Left cardiac atrium (tissue), 4 donors: ENCODE results near the gene ASPHD2. TPM values are rescaled to one million over a fixed set of nuclear protein-coding genes. Genes with fewer than 3 reads are reported as not detected.

Experiments
- ATAC-seq, 2 donors: fragments of 200-7000 bp; cut with Tn5 transposase; one replicate each; pipeline ENCODE4 v1.9.1; 2020; ENCODE audit warnings: mild to moderate bottlenecking in 2 of 2, moderate library complexity in 2 of 2
- DNase-seq: peaks from one replicate; pipeline ENCODE4 v3.0.0-alpha.2; 2020
- intact Hi-C, 2 donors: fragments of 100-400 bp; cut with DNase I; formaldehyde crosslinking; loops; one replicate each; pipeline versions ENCODE4 v1.14.1 to v1.15.1; 2022 to 2023
- total RNA-seq, 2 donors: library from RNA; stranded (reverse); fragmentation: NEBNext Ultra II Directional; extraction: Animal tissue kit (Norgen Biotek cat#: 25700); gene quantifications; one replicate each; pipeline ENCODE4 v1.2.1, GENCODE V29; 2021
- donor health status: DM: no; HTN: yes; CAD: no.
- donor health status: DM: no; HTN: yes; CAD: no; lungs with severe emphysema.
- donor health status: DM: yes; HTN: yes; CAD: no.
- donor health status: Dilated cardiomyopathy.

ASPHD2 gene
- total RNA-seq, 2 donors from 2014 or later: 0.18 to 0.31 TPM

DNA sequence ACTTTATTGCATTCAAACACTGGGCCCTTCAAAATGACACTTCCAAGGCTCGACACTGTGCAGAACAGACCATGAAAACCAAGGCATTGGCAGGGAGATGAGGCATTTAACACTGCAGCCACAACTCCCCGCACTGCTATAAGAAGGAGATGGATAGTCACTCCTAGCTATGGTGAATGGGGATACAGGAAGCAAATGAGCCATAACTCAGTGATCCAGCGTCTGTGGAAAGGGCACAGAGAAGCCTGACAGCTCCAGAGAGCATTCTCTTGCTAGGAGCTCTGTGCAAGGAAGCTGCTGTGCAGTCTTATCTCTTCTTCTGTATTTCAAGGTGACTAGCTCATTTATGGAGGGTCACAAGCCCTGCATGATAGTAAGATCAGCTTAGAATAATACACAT lies 33.6 kb downstream of the ASPHD2 start:
- intact Hi-C loops: loop anchor here in 1 of 2 donors (5.0 kb wide), 1 partner anchor 65 kb away; no protein-coding TSS in a partner anchor
- DNase-seq: no peak
- no peak for ATAC-seq

DNA sequence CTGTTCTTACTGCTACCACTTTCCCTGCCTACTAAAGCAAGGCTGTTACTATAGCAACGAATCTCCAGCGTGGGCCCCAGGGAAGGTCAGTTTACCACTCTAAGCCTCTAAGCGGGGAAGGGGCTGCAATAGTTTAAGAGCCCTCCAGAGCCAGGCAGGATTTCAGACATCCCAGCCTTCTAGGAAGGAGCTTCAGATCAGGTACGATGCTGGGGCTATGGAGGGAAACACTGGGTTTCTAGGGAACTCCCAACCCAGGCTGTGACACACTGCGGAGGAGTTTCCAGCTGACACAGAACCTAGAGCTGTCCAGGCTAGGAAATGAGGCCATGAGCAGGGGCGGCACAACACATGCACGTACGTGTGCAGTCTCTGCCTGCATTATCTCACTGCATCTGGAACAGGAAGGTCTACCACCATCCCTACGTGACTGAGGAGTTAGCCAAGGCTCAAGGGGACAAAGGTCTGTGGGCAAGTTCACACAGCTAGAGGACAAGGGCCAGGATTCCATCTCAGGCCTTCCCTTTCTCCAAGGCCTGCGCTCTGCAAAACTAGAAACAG lies 34.1 kb downstream of the ASPHD2 start:
- DNase-seq (no peak), ATAC-seq (no peak)
- intact Hi-C loops: loop anchor here in 1 of 2 donors (5.0 kb wide), 1 partner anchor 66 kb away; no protein-coding TSS in a partner anchor

DNA sequence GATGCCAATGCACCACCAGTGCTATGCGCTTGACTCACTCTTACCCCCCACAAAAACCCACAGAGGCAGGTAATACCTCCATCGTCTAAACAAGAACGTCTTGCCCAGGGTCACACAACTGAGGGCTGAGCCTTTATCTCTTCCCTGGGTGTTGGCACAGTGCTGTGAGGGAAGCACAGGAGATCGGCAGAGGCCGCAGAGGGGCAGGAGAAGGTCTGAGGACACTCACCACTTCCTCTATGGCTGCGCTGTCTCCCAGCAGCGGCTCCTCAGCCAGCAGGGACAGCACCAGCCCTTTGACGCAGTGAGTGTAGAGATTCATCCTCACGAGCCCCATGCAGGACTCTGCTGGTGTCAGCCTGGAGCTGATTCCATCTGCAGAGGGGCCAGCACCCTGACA lies 34.6 kb downstream of the ASPHD2 start:
- intact Hi-C loops: loop anchor here in 1 of 2 donors (5.0 kb wide), 1 partner anchor 66 kb away; no protein-coding TSS in a partner anchor
- ATAC-seq (no peak), DNase-seq (no peak)

DNA sequence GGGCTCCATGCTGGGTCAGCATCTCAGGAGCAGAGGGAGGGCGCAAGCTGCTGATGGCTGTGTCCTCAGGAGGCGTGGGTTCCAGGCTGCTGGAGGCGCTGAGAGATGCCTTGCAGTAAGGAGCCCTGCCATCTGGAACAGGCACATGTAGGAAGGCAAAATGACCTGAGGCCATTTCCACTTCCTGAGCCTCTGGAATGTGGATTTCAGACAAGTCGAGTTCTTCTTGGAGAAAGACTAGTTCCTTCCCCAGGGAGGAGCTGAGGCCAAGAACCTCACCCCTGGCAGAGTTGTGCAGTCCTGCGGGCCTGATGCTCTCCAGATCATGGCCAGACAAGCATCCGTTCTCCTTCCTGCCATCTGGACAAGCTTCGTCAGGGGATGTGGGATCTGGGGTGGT lies 35.3 kb downstream of the ASPHD2 start:
- no peak for DNase-seq
- ATAC-seq: peak; percentile 38 to 67
- intact Hi-C loops: loop anchor here in 1 of 2 donors (5.0 kb wide), 1 partner anchor 67 kb away; no protein-coding TSS in a partner anchor

DNA sequence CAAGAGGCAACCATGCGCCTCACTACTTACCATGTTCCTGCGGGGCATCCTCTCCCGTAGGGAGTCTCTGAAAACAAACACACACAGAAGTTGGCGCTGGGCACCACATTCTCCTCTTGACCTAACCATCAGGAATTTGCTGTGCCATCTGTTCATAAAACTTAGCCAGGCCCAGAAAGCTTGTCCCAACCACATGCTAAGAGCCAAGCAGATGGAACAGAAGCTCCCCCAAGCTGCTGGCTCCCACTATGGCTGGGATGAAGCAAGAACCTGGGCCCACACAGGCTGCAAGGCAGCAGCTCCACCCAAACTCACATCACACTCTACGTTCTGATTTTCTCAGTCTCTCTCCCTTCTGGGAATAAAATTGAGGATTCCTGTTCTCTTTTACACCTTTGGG lies 37.1 kb downstream of the ASPHD2 start:
- DNase-seq (no peak), ATAC-seq (no peak)
- intact Hi-C loops: no loop called here

DNA sequence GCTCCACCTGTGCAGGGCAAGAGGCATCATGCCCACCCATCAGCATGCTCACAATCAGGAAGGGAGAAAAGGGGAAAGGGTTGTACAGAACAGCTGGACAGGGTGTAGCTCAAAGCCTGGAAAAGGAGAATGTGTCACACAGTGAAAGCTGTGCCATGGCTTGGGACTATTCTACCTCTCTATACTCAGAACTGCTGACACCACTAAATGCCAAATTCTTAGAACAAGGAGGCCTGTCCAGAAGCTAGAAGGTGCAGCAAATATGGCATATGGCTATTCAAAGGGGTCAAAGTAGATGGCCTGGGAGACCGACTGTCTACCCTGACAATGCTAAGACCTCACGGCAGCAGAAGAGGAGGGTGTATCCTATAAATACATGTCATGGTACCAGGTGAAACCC lies 41.7 kb downstream of the ASPHD2 start:
- ATAC-seq (no peak), DNase-seq (no peak)
- intact Hi-C loops: no loop called here

DNA sequence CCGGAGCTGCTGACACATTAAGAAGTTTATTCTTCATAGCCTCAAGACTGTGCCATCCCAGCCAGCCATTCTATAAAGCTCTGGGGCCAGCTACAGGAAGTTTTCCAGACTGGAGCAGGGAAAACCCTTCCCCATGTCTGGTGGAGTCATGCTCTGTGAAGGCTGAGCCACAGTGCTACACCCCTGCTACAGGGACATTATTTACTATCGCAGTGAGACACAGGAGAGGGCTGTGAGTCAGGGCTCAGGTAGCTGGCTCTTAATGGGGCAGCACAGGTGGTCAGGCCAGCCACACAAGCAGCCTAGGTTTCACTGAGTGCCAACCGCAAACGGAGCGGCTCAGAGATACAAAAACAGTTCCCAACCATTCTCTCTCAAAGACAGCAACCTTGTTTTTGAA lies 42.5 kb downstream of the ASPHD2 start:
- intact Hi-C loops: no loop called here
- ATAC-seq (peak in 1 of 2 donors; percentile 45), DNase-seq (no peak)

DNA sequence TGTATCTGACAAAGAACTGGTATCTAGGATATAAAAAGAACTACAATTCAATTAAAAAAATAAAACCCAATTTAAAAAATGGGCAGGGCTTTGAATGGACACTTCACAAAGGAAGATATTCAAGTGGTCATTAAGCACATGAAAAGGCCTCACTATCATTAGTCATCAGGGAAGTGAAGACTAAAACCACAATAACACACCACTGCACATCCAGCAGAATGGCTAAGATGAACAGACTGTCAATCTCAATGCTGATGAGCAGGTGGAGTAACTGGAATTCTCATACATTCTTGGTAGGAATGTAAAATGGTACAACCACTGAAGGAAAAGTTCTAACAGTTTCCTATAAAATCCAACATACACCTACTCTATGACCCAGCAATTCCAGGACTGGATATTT lies 45.6 kb downstream of the ASPHD2 start:
- intact Hi-C loops: no loop called here
- ATAC-seq: no peak
- DNase-seq: no peak

DNA sequence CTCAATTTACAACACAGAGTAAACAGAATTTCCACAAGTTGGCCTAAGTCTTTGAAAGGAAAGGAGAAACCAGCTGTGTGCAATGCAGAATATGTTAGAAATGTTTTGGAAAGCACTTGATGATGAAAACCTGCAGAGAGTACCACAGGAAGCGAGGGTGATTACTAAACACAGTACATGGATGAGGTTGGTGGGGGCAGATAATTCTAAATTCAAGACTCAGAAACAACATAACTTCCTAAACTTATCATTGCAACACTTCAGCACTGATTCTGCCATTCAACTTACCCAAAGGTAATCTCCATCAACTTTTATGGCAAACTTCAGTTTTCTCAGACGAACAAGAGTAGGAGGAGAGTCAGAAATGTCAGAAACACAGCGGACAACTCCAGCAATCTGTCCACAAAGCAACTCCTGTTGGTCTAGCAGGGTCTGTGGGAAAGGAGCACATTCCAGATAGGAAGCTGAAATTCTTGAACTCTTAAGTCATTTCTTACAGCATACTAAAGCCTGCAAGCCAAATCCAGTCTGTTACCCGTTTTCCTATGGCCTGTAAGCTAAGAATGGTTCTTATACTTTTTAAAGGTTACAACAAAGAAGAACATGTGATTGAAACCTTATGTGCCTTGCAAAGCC lies 47.8 kb downstream of the ASPHD2 start:
- intact Hi-C loops: no loop called here
- DNase-seq (no peak), ATAC-seq (no peak)

DNA sequence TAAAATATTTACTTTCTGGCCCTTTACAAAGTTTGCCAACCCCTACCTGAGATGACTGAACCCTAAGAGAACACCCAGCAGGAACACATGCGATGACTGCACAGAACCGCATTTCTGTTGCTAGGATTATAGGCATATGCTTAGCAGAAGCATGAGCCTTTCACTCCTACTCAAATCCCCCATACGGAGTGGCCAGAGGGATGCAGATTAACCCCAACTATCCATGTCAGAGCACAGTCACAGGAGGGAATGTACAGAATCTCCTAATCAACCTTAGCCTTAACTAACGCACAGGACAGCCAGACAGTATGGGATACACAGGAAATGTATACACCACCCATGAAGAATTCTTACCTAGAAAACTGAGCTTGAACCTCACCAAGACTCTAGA lies 48.3 kb downstream of the ASPHD2 start:
- intact Hi-C loops: no loop called here
- DNase-seq: no peak
- ATAC-seq: no peak

DNA sequence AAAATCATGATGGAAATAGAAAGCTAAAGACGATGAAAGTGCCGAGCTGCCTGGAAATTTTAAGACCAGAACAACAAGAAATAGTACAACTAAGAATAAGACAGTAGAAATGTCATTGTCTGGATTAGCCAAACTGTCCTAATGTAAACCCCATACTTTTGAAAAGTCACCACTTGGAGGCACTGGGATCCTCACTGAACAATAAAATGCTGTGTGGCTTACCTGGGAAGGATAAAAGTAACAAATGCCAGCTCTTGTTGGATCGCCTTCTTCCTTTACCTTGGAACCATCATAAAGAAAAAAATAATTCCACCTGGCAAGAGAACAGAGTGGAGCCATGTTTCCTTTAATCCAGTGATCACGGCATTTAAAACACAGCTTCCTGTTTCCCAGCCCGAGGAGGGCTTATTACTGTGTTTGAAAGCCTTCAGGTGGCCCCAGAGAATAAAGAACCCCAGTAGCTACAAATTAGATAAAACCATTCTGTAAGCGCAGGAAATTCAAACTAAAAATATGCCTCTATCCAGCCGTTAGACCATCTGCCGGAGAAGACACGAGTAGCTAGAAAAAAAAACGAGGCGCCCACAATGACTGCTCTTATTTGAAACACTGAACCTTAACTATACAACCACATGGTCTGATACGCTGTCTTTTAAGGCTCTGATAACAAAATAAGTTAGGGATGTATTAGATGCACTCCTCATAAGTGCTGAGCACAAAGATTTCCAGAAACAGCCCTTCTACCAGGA lies 50.2 kb downstream of the ASPHD2 start:
- DNase-seq (no peak), ATAC-seq (no peak)
- intact Hi-C loops: no loop called here

DNA sequence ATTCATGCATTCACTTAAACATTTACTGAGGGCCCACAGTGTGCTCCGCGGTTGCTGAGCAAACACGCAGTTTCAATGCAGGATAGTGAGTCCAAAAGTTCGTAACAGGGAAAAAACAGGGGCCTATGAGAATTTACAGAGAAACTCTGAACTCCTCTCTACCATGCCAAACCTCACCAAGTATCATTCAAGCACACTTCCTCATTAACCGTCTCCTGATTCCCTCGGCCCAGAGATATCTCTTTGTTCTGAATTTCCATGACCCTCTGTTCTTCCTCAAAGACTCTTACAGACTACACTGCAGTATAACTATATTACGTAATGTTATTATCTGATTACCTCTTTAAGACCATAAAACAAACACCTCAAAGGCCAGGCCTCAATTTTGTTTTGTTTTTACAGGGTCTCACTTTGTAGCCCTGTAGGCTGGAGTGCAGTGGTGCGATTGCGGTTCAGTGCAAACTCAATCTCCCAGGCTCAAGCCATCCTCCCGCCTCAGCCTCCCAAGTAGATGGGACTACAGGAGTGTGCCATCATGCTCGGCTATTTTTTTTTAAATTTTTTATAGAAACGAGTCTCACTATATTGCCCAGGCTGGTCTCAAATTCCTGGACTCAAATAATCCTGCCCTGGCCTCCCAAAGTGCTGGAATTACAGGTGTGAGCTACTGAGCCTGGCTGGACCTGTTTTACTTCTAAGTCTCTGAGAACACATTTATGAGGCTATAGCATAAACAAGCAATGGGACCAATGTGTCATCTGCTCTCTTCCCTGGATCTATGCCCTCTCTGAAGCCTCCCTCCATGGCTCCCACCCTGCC lies 50.9 kb downstream of the ASPHD2 start:
- ATAC-seq: no peak
- DNase-seq: no peak
- intact Hi-C loops: no loop called here

DNA sequence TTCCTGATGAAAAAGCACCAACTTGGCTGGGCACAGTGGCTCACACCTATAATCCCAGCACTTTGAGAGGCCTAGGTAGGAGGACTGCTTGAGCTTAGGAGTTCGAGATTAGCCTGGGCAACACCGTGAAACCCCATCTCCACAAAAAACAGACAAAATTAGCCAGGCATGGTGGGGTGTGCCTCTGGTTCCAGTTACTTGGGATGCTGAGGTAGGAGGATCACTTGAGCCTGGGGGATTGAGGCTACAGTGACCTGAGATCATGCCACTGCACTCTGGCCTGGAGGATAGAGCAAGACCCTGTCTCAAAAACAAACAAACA lies 51.5 kb downstream of the ASPHD2 start:
- intact Hi-C loops: no loop called here
- ATAC-seq (no peak), DNase-seq (no peak)

DNA sequence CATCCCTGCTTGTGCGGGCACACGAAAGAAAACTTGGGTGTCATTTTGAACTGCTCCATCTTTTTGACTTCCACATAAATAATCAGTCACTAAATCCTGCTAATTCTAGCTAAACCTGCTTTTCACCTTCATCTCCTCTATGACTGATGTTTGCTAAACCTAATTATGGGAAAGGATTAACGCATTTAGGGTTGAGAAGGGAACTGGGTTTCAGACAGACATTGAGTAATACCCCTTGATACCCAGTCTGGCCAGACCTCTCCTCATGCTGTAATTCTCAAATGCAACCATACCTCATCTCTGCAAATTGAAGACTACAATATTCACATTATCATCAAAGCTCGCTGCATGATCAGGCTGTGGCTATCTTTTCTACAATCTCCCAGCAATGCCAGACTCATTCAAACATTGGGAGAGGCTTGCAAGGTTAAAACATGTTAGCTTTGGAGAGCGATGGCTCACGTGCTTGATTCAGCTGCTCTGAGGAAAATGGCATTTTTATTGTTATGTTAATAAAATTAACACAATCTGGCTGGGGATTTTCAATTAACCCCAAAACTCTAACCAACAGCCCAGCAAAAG lies 52.1 kb downstream of the ASPHD2 start:
- DNase-seq (no peak), ATAC-seq (no peak)
- intact Hi-C loops: no loop called here

DNA sequence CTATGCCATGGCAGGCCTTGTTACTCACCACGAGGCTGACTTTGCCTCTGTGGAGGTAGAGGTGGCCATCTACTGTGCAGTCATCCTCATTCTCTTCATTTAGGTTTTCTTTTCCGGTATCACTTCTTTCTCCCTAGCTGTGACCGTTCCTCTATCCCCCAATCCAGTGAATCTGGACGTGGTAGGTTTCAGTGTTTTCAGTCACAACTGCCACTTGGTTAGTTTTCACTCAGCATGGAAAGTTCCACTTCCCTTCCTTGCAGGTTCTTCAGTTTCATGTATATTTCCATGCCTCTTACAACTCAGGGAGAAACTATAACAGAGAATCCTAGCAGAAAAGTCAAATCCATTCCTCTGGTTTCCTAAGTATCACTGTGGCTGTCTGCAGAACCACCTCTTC lies 52.6 kb downstream of the ASPHD2 start:
- DNase-seq: no peak
- intact Hi-C loops: no loop called here
- no peak for ATAC-seq

DNA sequence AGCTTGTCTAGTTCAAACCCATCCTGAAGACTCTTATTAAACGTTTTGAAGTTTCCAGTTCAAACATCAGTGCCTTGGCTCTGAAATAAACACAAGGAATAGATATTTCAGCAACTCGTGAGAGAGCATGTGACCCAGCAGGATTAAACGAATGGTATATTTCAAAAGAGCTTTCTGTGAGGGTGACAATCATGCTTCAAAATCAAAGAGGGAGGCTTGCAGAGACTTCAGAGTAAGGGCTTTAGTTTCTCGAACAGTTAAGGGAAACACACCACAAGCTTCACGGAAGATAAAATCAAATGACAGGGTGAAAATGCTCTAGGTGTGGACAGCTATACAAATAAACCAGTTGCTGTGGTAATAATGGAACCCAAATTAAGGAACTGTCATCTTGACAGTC lies 53.1 kb downstream of the ASPHD2 start:
- intact Hi-C loops: no loop called here
- no peak for ATAC-seq
- no peak for DNase-seq

DNA sequence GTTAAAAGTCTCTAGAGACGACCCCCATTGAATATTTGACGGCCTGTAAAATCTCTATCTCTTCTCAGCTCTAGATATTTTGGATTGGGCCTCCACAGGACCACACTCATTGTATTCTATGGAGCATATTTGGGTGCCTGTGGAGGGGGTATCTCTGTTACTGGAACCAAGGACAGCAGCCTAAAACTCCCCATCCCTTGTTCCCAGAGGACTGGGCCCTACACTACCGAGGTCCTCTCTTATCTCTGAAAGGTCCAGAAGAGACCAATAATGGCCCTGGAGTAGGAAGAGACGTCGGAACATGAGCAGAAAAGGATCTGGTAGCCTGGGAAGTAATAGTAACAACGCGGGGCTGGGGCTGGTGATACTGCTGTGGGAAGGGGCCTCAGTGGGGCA lies 54.0 kb downstream of the ASPHD2 start:
- ATAC-seq (peak in 1 of 2 donors; percentile 8), DNase-seq (no peak)
- intact Hi-C loops: no loop called here

DNA sequence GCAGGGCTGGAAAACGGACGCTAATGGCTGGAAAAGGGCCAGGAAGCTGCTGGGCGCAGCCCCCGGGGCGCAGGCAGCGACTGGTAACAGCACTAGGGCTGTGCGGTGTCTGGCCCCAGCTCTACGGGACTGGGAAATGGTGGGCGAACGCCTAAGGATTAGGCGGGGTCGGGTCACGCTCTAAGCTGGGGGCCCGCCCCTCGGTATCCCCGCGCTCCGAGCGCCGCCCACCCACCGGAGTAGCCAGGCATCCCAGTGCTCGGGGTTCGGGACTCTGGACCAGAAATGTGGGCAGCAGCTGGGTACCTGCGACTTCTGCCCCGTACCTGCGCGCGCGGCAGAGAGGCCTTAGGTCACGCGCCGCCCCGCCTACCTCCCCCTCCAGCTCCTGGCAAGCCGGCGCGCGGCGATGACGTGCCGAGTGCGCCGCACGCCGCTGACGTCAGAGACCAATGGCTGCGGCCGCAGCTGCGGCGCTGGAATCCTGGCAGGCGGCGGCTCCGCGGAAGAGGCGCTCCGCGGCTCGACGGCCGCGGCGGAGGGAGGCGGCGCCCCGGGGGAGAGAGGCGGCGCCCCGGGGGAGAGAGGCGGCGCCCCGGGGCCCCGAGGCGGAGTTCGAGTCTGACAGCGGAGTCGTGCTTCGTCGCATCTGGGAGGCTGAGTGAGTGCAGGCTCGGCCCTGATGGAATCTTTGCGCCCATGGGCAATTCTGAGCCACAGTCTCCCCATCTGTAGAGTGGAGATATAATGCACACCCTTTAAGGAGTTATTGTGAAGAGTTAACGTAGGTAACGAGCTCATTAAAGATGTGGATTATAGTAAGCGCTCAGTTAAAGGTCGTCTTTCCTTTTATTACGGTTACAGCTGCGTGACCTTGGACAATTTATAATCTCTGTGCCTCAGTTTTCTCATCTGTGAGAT lies 54.6 kb downstream of the ASPHD2 start, which contains the start of the genes HPS4 and SRRD:
HPS4 (minus strand) TSS at position 345 of the 921 bp plus-strand sequence. CDS start 2,021 bp downstream, outside the sequence.
SRRD (plus strand) TSS at position 439 of the 921 bp plus-strand sequence; CDS start at position 453, 14 bp downstream.
- intact Hi-C loops: no loop called here
- peak; percentile 90 for DNase-seq
- ATAC-seq: peak; percentile 95
